ENCODE data around the gene TRPM6.
A peak's percentile ranks its signal among the peaks of the same experiment; 100 is the strongest.
"Not testable (repeated sequence)": the region's sequence is repeated elsewhere in the genome, so short reads cannot be mapped to it uniquely, and the experiment has no call there.

TRPM6 gene

DNA sequence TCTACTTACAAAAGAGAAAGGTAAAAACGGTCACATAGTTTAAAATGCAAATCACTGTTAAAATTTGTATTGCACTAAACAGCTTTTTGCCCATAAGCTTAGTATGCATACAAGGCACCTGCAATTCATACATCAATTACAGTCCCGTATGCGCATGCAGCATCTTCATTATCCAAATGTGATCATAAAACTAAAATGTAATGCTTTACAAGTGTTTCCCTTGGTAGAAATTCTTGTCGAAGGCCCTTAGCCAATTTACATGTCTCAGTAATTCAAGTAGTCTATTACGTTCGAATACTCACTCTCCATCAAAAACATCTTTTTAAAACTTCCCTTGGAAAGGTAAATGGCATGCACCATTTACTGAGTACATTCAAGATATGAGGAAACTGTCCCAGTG lies 32.6 kb downstream of the TRPM6 start:
- DNase-seq = no peak

DNA sequence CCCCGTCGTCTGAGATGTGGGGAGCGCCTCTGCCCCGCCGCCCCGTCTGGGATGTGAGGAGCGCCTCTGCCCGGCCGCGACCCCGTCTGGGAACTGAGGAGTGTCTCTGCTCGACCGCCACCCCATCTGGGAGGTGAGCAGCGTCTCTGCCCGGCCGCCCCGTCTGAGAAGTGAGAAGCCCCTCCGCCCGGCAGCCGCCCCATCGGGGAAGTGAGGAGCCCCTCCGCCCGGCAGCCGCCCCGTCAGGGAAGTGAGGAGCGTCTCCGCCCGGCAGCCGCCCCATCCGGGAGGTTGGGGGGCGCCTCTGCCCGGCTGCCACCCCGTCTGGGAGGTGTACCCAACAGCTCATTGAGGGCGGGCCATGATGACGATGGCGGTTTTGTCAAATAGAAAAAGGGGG lies 34.7 kb downstream of the TRPM6 start:
- DNase-seq = not testable (repeated sequence)

DNA sequence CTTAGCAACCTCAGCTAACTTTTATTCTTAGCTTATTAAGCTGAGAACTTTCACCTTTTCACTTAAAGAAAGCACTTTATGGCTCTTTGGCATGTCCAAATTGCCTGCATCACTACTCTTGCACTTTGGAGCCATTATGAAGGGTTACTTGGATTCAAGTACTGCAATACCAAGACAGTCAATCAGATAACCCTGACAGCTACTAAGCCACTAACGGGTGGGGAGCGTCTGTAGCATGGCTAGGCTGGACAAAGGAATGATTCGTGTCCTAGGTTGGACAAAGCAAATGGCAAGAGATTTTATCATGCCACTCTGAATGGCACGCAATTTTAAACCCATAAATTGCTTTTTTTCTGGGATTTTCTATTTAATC lies 39.6 kb downstream of the TRPM6 start:
- DNase-seq = no peak

DNA sequence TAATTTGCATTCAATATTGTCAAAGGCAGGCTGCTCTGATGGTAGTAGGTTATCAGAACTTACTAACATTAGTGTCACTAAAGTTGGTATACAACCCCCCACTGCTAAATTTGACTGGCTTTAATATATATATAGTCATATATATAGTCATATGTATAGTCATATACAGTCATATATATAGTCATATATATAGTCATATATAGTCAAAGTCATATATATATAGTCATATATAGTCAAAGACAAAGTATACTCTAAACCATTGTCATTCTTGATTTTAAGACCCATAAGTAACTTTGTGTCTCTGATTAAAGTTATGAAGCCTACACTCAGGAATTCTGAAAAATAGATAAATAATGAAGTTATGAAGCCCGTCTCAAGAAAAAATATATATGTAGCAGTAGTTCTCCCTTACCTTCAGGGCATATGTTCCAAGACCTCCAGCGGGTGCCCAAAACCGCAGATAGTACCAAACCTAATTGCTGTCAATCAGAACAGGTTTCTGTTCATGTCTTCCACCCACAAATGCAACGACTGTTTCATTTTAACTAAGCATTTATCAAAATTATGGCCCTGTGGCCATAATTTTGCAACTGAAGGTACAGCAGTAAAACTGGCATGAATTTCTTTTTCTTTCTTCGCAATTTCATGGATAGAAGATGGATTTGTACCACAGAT lies 40.1 kb downstream of the TRPM6 start:
- DNase-seq = no peak

DNA sequence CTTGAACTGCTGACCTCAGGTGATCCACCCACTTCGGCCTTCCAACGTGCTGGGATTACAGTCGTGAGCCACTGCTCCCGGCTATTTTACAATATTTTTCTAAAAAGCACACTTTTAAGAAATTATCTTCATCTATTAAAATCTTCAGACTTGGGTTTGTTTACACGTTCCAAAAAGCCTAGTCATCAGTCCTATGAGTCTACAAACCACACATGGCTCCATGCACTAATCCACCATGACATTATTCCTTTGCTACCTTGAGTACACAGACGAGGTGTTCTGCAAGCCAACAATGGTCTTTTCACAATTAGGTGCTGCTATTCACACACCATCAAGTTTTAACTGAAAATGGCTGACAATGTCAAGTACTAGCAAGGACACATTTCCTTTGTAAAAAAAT lies 41.0 kb downstream of the TRPM6 start:
- DNase-seq = no peak

DNA sequence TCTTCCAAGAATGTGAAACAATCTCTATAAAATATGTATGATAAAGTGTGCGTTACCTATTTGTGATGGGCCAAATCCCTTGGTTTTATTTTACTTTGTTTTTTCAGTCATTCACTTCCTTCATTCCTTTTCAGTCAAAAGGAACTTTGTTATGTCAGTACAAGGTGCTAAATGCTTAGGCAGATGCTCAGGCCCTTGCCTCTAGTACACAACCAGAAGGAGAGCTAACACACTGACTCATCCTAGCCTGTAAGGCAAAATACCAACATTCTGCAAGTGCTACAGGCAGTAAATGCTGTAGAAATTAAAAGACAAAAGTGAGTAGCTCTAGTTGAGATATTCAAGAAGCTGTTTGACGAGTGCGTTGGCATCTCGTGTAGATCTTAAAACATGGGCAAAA lies 49.4 kb downstream of the TRPM6 start:
- DNase-seq = no peak

DNA sequence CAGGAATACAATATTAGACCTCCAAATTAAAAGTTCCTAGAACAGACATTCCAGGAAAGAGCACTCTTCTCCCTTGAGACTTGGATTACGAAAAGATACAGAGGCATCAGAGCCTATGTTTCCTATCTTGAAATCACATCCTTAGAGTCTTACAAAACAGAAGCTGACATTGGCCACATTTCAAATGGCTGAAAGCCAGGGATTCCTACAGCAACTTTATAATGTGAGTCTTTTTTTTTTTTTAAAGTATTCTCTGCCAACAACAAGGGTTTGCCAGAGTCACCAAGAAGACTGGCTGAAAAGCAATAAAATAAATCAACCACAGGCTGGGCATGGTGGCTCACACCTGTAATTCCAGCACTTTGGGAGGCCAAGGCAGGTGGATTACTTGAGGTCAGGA lies 63.1 kb downstream of the TRPM6 start:
- no peak for DNase-seq

DNA sequence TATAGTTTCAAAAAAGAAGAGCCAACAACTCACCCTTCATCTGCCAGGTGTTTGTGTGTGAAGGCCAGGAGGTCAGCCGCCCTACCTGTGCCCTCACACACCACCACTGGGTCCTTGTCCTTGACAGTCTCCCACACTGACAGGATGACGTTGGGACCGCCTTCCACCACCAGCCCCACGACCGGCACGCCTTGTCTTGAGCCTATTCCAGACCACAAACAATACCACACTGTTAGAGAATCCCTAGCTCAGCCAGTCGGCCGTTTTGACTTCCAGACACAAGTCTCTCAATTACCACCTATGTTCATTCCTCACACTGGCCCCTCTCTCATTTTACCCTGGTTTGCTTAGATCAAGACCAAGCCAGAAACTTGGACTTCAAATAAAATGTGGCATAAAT lies 66.1 kb downstream of the TRPM6 start:
- no peak for DNase-seq

DNA sequence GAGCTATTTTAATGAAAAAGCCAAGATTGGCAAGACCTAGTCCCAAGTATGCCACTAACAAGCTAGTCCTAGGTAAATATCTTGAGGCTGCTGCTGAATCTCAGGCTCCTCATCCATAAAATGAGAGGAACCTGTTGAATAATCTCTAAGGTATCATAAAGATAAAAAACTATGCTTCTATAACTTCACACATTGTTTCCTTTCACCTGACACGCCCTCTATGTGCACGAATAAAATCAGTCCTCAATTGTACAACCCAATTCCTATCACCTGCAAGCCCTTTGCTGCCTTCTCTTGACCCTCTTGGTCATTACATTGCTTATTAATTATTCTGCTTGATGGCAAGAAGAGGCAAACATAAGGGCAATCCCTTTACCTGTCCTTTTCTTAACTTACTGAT lies 69.9 kb downstream of the TRPM6 start:
- no peak for DNase-seq

DNA sequence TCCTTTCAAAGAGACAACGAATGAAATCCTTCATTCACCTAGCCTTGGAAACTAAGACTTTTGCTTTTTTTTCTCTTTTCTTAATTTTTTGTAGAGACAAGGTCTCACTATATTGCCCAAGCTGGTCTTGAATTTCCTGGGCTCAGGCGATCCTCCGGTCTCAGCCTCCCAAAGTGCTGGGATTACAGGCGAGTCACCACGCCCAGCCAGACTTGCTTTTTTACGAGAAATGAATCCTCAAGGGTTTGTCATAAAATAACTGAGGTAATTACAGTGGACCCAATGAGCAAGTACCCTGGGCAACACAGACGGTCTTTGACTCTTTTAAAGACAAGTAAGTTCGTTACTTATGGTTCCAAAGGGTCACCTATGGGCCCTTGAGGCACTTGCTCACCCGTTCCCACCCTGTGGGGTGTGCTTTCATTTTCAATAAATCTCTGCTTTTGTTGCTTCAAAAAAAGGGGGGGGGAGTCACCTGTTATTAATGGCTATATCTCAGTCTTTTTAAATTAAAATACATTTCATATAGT lies 70.4 kb downstream of the TRPM6 start:
- DNase-seq = no peak

DNA sequence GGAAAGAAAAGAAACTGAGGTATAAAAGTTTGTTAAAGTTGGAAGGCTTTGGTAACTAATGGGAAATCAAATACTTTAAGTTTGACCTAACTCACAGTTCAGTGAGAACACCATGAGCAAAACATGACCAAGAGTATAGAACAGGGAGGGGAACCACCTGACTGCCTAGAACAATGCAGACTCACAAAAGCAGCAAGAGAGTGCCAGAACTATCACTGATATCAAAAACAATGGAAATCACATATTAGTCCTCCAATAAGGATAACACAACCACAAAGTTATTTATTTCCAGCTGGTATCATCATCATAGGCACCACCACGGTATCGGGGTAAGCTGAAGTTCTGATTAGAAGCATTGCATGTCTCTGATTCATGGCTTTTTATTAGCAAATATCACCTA lies 77.5 kb downstream of the TRPM6 start:
- no peak for DNase-seq

DNA sequence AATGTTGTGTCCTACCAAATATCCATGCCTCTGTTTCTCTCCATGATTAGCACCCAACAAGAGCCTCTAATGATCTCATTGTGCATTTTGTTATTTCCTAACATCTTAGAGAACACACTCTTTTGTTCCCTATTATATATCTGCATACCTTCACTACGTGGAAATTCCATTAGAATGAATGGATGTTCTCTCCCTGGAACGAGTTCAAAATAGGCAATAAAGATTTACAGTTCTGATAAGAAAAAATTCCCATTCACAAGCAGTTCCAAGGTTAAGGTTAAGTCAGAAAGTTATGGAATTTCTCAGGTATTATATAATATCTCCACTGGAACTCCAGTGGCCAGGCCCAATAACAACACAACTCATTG lies 83.7 kb downstream of the TRPM6 start:
- DNase-seq = no peak

DNA sequence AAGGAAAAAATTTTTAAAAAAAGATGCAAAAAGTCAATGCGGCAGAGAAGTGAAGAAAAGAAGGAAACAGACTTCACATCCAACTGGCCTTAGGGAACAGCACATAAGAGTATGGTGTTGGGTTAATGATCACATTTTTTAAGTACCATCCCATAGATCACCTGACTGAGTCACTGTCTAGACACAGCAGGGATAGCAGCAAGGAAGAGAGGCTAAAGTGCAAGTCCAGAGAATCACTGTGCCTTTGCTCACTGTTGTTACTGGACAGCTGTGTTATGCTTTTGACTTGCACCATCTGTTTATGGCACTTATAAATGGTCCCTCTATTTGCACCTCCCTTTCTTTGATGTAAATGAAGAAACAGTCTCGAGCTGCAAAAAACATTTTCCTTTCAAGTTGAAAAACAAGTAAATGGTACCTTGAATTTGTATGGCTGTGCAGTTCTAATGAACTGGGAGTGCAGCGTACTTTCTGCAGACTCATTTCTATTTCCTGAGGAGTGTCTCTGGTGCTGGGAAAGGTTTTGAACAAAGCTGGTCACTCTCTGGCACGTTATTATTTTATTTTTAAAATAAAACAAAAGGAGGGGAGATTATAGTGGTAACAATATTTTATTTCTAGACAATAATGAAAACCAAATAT lies 84.2 kb downstream of the TRPM6 start:
- DNase-seq = no peak

DNA sequence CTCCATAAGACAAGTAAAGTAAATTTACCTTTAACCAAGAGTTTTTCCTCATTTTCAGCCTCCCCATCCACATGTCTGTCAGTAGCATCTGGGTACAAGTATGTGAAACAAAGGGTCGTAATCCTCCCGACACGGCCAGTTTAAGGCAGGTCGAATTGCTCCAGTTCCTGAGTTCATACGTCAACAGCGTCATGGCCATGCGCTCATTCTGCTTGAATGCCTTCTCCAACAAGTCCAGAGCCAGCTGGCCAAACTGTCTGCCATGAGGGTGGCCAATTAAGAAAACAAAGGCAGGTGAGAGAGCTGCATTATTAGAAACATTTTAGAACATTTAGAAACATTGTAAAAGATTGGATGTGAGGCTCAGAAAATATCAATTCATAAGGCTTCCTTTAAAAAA lies 87.5 kb downstream of the TRPM6 start:
- no peak for DNase-seq

DNA sequence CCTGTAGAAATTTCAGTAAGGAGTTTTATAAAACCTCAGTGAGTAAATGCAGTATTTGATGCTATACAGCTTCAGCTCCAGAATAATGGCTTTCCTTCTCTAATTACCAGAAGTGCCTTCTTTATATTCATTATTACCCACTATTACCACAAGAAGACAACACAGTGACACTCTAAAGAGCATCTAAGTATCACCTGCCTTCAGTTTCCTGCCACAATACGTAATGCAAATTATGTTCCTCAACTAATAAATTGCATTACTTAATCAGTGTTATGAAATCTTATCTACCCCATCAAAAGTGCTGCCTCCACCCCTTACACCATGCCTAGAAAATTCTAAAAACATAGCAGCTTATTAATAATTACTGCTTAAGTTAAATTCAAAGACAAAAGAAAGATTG lies 91.9 kb downstream of the TRPM6 start:
- no peak for DNase-seq

DNA sequence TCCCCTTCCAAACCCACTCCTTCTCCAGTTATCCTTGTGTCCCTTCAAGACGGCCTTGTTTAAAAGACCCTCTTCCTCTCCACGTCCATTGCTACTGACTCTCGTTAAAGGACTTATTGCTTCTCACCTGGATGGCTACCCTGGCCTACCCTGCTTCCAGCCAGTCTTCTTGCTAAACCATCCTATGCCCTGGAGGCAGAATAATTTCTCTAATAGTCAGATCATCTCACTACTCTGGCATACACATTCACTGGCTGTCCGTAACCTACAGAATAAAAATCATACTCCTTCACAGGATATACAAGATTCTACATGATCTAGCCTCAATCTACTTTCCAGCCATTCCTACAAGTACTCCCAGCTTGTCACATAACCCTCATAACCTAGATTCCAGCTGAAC lies 92.6 kb downstream of the TRPM6 start:
- DNase-seq = no peak

DNA sequence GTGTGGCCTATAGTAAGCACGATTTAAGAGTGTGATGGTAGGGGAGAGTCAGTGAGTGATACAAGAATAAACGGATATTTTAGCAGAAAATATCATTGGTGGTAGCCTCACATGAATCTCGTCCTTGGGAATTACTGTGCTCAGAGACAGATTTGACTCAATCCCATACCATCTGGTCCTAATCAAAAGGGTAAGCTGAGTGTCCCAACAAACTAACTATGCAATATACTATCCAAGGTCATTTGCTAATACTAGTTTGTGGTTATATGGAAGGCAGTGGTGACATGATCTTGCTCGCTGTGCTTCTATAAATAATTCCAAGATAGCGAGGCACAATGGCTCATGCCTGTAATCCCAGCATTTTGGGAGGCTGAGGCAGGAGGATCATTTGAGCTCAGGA lies 103.2 kb downstream of the TRPM6 start:
- DNase-seq = no peak

DNA sequence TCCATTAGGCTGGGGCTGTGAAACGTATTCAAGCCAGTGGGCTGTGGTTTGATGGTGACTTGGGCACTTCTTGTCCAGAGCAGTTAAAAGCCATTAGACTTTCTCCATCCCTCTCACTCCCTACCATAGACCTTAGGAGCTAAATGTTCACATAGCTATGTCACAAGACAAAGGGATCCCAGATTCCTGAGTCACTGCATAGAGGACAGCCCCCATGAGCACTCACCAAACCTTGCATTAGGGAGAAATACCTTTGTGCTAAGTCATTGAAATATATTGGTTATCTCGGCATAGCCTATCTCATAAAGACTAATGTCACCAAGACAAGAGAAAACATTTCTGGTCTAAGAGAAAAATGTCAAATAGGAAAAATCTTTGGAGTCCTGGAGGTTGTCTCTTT lies 104.3 kb downstream of the TRPM6 start:
- DNase-seq = no peak

DNA sequence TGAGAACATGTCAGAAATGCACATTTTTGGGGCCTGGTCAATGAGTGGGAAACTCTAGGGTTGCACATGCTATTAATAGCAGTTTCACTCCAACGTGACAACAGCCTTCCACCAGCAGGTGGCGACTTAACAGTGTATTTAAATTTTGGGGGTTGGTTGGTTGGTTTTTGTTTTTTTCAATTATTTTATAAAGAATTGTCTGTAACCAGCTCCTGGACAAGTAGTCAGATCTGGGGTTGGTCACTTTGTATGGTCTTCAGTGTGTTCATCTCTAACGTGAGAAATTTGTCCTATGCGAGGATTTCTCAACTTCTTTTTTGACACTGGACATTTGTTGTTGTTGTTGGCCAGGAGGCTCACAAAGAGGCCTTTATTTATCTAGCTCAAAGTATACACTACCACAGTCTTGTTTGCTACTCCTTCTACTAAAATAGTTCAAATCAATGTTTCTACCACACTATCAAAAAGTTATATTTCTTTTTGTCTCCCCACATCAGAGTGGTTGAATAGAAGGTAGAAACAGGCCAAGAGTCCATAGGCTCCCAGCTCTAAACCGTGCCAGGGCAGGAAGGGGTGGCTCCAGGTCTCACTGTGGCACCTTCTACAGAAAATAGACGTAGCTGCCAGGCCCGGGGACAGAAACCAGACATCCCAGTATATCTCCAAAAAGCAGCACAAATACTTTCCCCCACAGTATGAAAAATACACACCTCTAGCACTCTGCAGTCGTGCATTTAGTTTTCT lies 110.4 kb downstream of the TRPM6 start:
- peak; percentile 58 to 68 for DNase-seq

DNA sequence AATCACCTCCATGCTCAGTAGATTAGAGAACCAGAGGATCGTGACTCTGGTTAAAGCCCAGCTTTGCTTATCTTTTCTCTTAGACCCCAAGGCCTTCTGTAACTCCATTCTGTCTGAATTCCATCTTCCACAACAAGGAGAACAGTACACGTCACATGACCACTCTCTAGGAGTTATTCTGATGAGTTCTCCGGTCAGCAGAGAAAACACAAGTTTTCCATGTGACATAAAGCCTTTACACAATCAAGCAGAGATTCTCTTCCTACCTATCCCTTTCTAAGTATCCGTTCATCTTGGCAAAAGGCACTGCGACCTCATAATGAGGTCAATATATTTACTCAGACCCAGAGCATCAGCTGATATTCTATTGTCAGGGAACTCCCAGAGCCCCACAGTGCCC lies 112.3 kb downstream of the TRPM6 start:
- DNase-seq = no peak

DNA sequence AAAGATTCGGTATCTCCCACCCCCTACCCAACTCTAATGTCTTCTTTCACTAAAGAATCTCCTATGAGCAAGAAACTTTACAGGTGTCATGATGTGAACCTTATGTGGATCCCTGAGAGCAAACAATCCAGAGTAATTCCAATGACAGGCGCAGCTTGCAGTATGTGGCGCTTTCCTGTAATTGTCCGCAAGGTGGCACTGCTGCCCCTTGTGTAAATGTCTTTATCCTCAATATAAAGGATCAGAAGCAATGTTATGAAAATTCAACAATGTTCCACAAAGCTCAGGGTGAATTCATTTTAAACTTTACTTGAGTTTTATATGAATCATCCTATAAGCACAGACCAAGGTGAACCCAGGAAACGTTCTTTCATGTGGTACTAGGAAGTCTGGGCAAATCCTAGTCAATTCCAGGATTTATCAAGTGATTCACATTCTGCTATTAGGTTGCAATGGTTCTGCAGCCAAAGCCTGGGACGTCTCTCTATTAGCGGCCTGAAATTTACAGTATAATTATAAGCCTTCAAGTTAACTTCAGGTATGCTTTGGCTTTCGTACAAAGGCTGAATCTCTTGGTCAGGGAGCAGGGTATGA lies 113.7 kb downstream of the TRPM6 start:
- peak; percentile 68 to 75 for DNase-seq

DNA sequence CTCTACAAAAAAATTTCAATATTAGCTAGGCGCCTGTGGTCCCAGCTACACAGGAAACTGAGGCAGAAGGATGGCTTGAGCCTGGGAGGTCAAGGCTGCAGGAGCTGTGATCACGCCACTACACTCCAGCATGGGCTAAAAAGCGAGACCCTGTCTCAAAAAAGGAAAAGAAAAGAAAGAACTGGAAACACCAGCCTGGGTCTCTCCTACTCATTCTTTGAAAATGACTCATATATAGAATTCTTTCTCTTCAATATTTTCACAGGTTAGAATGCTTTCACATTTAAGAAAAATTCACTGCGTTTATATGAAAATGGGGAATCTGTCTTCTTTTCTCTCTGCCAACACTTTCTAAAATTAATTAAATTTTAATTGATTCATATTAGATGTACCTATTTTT lies 115.6 kb downstream of the TRPM6 start:
- DNase-seq = no peak

DNA sequence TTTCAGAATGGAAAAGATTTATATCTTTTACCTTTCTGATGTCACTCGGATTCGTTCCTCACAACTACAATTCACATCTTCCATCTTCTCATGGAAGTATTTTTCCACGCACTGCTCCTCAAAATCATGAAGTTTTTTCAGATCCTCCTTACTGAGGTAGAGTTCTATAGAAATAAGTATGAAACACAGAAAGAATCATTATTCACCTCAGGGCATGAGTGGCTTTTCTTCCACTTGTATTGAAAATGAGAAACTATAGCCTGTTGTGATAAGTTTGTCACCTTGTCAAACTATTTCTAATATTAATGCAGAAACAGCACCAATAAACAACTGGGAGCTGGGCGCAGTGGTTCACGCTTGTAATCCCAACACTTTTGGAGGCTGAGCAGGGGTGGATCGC lies 116.0 kb downstream of the TRPM6 start:
- DNase-seq = no peak

DNA sequence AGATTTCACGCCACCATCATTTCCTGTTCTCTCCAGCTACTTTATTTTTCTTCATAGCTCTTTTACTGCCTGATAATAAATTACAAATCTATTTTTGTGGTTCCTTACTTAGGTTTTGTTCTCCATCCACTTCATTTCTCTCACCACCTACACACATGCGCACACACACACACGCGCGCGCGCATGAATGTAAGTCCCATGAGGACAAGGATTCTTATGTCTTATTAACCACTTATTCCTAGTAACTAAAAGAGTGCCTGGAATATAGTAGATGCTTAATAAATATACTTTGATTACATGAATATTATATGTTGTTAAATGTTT lies 116.5 kb downstream of the TRPM6 start:
- DNase-seq = no peak

Data from CD4-positive, alpha-beta T cell treated with Interleukin-4 for 1 hour (primary cell).